ENCODE data around the gene EYA4. TPM values are rescaled to one million over a fixed set of nuclear protein-coding genes. Genes with fewer than 3 reads are reported as not detected.

The EYA4 gene
- total and polyA plus RNA-seq, 3 donors from 2014 or later = 8.1 to 11.3 (median 10.7) TPM

GRCh38 chr6:133423242-133423641 lies 182.1 kb downstream of the EYA4 start:
- H3K27ac ChIP-seq = no peak overlapping the region
- WGBS, 2 donors = 60 to 75% methylated on average over 2 of the region's 2 CpGs
- intact Hi-C loops (cut with DNase I; ENCODE audit: low total_unique reads) = no loop called here
- no peak for TF ChIP-seq CTCF (IDR thresholded peaks at IDR 0.05)
- no peak for TF ChIP-seq POLR2A (IDR thresholded peaks at IDR 0.05)
- no peaks in the 10 kb centered on the region for H3K27me3 ChIP-seq
- H3K4me1 ChIP-seq = no peaks in the 10 kb centered on the region
- H3K4me3 ChIP-seq = no peak overlapping the region
- no peak for DNase-seq
- H3K9me3 ChIP-seq = no peaks in the 10 kb centered on the region
- H3K36me3 ChIP-seq (ENCODE audit: low read depth, missing control alignments) = no peaks in the 10 kb centered on the region

- Histone ChIP-seq H3K4me1 (no peaks in the 10 kb centered on the region), H3K36me3 (ENCODE audit: low read depth, missing control alignments) (no peaks in the 10 kb centered on the region), H3K9me3 (no peaks in the 10 kb centered on the region), H3K4me3 (no peak overlapping the region), H3K27ac (no peak overlapping the region), H3K27me3 (no peaks in the 10 kb centered on the region)
- TF ChIP-seq POLR2A (IDR thresholded peaks at IDR 0.05) = no peak
- no peak for TF ChIP-seq CTCF (IDR thresholded peaks at IDR 0.05)
- DNase-seq = no peak
- intact Hi-C loops (cut with DNase I; ENCODE audit: low total_unique reads) = no loop called here
- 96% methylated on average over 5 of the region's 5 CpGs; no CpG with 5 or more reads in 1 of the 2 donors for WGBS, 2 donors
These were observed 183.2 kb downstream of the EYA4 start for GRCh38 chr6:133424359-133424758.

- no peak for DNase-seq
- 92 to 95% methylated on average over 3 of the region's 3 CpGs for WGBS, 2 donors
- no peak for TF ChIP-seq CTCF (IDR thresholded peaks at IDR 0.05)
- TF ChIP-seq POLR2A (IDR thresholded peaks at IDR 0.05) = no peak
- intact Hi-C loops (cut with DNase I; ENCODE audit: low total_unique reads) = no loop called here
- Histone ChIP-seq H3K27ac (no peak overlapping the region), H3K27me3 (no peaks in the 10 kb centered on the region), H3K4me3 (no peak overlapping the region), H3K36me3 (ENCODE audit: low read depth, missing control alignments) (no peaks in the 10 kb centered on the region), H3K9me3 (no peaks in the 10 kb centered on the region), H3K4me1 (no peaks in the 10 kb centered on the region)
These were observed 184.9 kb downstream of the EYA4 start for GRCh38 chr6:133426038-133426437.

- no peak for DNase-seq
- intact Hi-C loops (cut with DNase I; ENCODE audit: low total_unique reads) = no loop called here
- 88 to 93% methylated on average over 3 of the region's 3 CpGs for WGBS, 2 donors
- Histone ChIP-seq H3K4me1 (no peaks in the 10 kb centered on the region), H3K27me3 (no peaks in the 10 kb centered on the region), H3K36me3 (ENCODE audit: low read depth, missing control alignments) (no peaks in the 10 kb centered on the region), H3K27ac (no peak overlapping the region), H3K4me3 (no peak overlapping the region), H3K9me3 (no peaks in the 10 kb centered on the region)
- TF ChIP-seq CTCF (IDR thresholded peaks at IDR 0.05) (no peak), POLR2A (IDR thresholded peaks at IDR 0.05) (no peak)
These were observed 187.1 kb downstream of the EYA4 start for GRCh38 chr6:133428295-133428694.

GRCh38 chr6:133430530-133430929 lies 189.4 kb downstream of the EYA4 start:
- no peak for DNase-seq
- TF ChIP-seq CTCF (IDR thresholded peaks at IDR 0.05) (no peak), POLR2A (IDR thresholded peaks at IDR 0.05) (no peak)
- H3K4me1 ChIP-seq = no peaks in the 10 kb centered on the region
- H3K36me3 ChIP-seq (ENCODE audit: low read depth, missing control alignments) = no peaks in the 10 kb centered on the region
- no peaks in the 10 kb centered on the region for H3K27me3 ChIP-seq
- no peaks in the 10 kb centered on the region for H3K9me3 ChIP-seq
- intact Hi-C loops (cut with DNase I; ENCODE audit: low total_unique reads) = no loop called here
- no peak overlapping the region for H3K27ac ChIP-seq
- H3K4me3 ChIP-seq = no peak overlapping the region
